WI38 (cell line): Measurements from ENCODE around the gene SPAG16.

Experiments used
- H3K4me3 ChIP-seq: 2 replicates; pipeline ENCODE4 v1.5.1; 2011; ENCODE audit warnings: low read depth, mild to moderate bottlenecking, control low read depth, low read length
- CTCF ChIP-seq: IDR thresholded peaks from 2 replicates; pipeline ENCODE4 v1.5.1; 2012; ENCODE audit warnings: low read depth, mild to moderate bottlenecking, control low read depth, low read length

SPAG16 gene

GRCh38 chr2:213545964-213546475 lies 261.8 kb downstream of the SPAG16 start:
- no peak for TF ChIP-seq CTCF
- H3K4me3 ChIP-seq: no peak overlapping the region

DNA sequence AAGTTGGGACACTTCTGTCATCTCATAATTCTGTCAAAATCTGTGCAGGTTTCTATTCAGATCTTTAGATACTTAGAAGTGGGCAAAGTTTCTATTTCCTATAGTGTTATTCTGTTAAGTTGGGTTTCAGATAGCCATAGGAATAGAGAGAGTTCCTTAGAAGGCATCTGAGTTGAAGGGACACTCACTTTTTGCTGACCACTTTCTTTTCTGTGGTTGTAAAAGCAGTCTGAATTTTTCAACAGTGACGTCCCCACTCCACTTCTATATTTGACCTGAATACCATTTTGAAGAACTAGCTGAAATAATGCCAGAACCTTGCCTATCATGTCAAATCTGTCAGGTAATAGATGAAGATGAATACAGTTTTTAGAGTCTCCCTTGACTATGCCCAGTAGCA lies 267.3 kb downstream of the SPAG16 start:
- TF ChIP-seq CTCF: no peak
- no peak overlapping the region for H3K4me3 ChIP-seq

- TF ChIP-seq CTCF: no peak
- no peak overlapping the region for H3K4me3 ChIP-seq
These were observed 274.8 kb downstream of the SPAG16 start for GRCh38 chr2:213559053-213559452.

DNA sequence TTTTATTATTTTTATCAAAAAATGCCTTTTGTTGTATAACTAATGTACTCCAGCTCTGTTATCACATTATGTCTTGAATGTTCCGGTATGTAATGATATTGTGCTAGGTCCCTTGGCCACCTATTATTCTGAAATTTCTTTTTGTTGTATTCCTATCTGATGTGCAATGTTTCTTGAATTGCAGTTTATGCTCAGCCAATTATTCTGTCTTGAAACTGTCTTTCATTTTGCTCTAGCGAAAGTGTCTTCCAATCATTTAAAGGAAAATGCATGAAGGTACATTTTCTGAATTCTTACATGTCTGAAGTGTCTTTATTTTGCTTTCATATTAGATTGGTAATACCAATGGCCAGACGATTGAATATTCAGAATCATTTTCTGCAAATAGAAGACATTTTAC lies 277.5 kb downstream of the SPAG16 start:
- no peak for TF ChIP-seq CTCF

GRCh38 chr2:213562539-213563180 lies 278.4 kb downstream of the SPAG16 start:
- TF ChIP-seq CTCF: no peak
- H3K4me3 ChIP-seq: no peak overlapping the region

More for the DNA sequence above, 277.5 kb downstream of the SPAG16 start:
- no peak overlapping the region for H3K4me3 ChIP-seq

GRCh38 chr2:213566846-213567245 lies 282.6 kb downstream of the SPAG16 start:
- no peak overlapping the region for H3K4me3 ChIP-seq
- TF ChIP-seq CTCF: no peak

DNA sequence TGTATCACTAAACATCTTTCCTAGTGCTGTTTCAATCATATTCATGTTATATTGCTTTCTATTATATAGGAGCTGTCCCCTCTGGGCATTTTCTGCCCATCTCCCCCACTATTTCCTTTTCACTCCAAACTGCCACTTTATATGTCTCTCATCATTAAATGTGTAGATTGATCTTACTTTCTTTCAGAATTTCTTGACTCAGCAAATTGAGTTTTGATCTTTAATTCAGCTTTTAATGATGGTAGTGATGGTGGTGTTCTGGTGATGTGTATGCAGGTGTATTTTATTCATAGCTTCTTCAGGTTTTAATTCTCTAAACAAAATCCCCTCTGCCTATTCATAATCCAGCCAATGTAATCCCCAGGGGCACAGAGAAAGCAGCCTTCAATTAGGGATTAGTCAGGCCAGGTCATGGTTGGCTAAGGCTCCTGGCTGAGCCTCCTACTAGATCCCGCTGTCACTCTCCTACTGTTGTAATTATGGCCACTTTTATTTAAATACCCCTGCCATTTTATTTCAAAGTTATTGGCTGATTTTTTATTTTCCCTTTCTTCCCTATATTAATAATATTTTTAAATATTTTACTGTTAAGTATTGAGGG lies 325.4 kb downstream of the SPAG16 start:
- no peak for TF ChIP-seq CTCF
- no peak overlapping the region for H3K4me3 ChIP-seq
